DOHH2 (cell line): ENCODE measurements around the gene TRAP1.

ENCODE experiments used
- H3F3A ChIP-seq: fragments of 200-600 bp; sonication (generic), shearing (Covaris generic); 2 replicates; pipeline ENCODE4 v1.6.0; 2016; ENCODE audit warnings: antibody characterized with exemption, mild to moderate bottlenecking; ENCODE audit not compliant: control insufficient read depth, insufficient read depth
- H3K27ac ChIP-seq: fragments of 200-600 bp; sonication (generic); 2 replicates; pipeline ENCODE4 v1.5.1; 2014; ENCODE audit warnings: low read depth, mild to moderate bottlenecking, low read length, moderate library complexity
- H3K27me3 ChIP-seq: fragments of 200-600 bp; sonication (generic); 2 replicates; pipeline ENCODE4 v1.6.1; 2014; ENCODE audit warnings: mild to moderate bottlenecking, low read length, mixed read lengths; ENCODE audit not compliant: control insufficient read depth
- H3K36me3 ChIP-seq: fragments of 200-600 bp; sonication (generic); 2 replicates; pipeline ENCODE4 v1.6.1; 2014; ENCODE audit warnings: mild to moderate bottlenecking, low read length, moderate library complexity, mixed read lengths; ENCODE audit not compliant: control insufficient read depth
- H3K4me1 ChIP-seq: fragments of 200-600 bp; sonication (generic); 2 replicates; pipeline ENCODE4 v1.6.1; 2014; ENCODE audit warnings: mild to moderate bottlenecking, low read length, mixed read lengths; ENCODE audit not compliant: control insufficient read depth
- H3K4me2 ChIP-seq: fragments of 200-600 bp; sonication (generic); 2 replicates; pipeline ENCODE4 v1.6.0; 2014; ENCODE audit warnings: mild to moderate bottlenecking, low read length, moderate library complexity
- H3K4me3 ChIP-seq: fragments of 200-600 bp; sonication (generic); 2 replicates; pipeline ENCODE4 v1.5.1; 2014; ENCODE audit warnings: mild to moderate bottlenecking, low read length, mixed read lengths
- H3K79me2 ChIP-seq: fragments of 200-600 bp; sonication (generic); 2 replicates; pipeline ENCODE4 v1.6.1; 2014; ENCODE audit warnings: mild to moderate bottlenecking, low read length, mixed read lengths; ENCODE audit not compliant: control insufficient read depth
- H3K9me2 ChIP-seq: fragments of 200-600 bp; sonication (generic); replicated peaks from 2 replicates; pipeline ENCODE4 v1.6.1; 2014; ENCODE audit warnings: mild to moderate bottlenecking, low read length, mixed read lengths; ENCODE audit not compliant: control insufficient read depth
- H3K9me3 ChIP-seq: fragments of 200-600 bp; sonication (generic); 2 replicates; pipeline ENCODE4 v1.6.1; 2014; ENCODE audit warnings: antibody characterized with exemption, low read length, mixed read lengths; ENCODE audit not compliant: control insufficient read depth, insufficient read depth
- H4K20me1 ChIP-seq: fragments of 200-600 bp; sonication (generic); 2 replicates; pipeline ENCODE4 v1.6.0; 2014; ENCODE audit warnings: low read depth, mild to moderate bottlenecking, antibody characterized with exemption, low read length, moderate library complexity; ENCODE audit not compliant: control insufficient read depth, insufficient read depth
- EZH2phosphoT487 ChIP-seq: fragments of 200-600 bp; sonication (generic); IDR thresholded peaks from 2 replicates; pipeline ENCODE4 v1.6.1; 2017; ENCODE audit warnings: borderline replicate concordance, mild to moderate bottlenecking, antibody characterized with exemption, low read length, moderate library complexity, mixed read lengths
- TF ChIP-seq, protein P1 (sequence below): fragments of 200-600 bp; sonication (generic); IDR thresholded peaks from one replicate; pipeline ENCODE4 v1.5.1; 2014; ENCODE audit warnings: antibody characterized with exemption, mild to moderate bottlenecking, low read depth, low read length; ENCODE audit not compliant: poor library complexity, severe bottlenecking

Gene TRAP1

DNA sequence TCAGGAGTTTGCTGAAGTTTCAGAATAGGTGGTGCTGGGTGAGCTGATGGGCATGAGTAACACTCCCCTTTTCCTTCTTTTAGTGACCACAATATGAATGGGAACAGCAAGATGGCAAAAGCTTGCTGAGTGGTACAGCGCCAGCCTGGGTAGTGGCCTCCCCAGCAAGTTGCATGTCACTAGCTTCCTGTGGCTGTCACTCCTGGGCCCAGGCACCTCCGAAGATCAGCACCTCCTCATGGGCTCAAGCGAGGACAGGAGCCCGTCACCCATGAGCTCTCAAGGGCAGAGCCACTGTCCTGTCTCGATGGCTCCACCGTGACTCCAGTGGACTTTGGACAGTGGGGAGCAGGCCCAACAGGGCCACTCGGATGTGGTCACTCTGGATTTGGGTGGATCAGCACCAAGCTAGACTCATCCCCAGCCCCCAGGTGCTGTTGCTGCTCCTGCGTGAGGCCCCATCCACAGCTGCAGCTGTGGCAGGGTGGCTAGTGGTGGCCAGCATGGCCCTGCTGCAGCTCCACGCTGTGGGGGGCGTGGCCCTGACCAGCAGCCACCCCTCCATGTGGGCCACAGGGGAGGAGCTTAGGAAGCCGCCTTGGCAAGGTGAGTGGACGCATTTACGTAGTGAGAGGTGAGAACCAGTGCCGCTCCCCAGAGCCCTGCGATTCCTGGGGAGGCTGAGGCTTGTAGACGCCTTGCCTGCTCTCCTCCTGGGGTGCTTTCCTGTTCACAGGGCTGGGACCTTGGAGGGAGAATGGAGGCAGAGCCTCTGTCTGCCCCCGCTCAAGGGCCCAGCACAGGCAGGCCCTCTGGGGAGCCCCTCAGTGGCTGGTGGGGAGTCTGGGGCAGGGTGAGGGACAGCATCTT lies 76.5 kb downstream of the TRAP1 start:
- Histone ChIP-seq H3K9me2 (no peaks in the 10 kb centered on the region), H3K27me3 (no peaks in the 10 kb centered on the region), H4K20me1 (no peaks in the 10 kb centered on the region), H3K27ac (no peak overlapping the region), H3K79me2 (peaks cover 53% of the 10 kb centered on the region), H3K4me1 (peaks cover 35% of the 10 kb centered on the region), H3K4me3 (no peak overlapping the region), H3K9me3 (no peaks in the 10 kb centered on the region), H3K36me3 (peaks cover 56% of the 10 kb centered on the region), H3F3A (0 out of 2 replicates have a peak, but pooled peaks cover 3% of the 10 kb centered on the region), H3K4me2 (no peak overlapping the region)
- no peak for TF ChIP-seq EZH2phosphoT487
- TF ChIP-seq, protein P1, sequence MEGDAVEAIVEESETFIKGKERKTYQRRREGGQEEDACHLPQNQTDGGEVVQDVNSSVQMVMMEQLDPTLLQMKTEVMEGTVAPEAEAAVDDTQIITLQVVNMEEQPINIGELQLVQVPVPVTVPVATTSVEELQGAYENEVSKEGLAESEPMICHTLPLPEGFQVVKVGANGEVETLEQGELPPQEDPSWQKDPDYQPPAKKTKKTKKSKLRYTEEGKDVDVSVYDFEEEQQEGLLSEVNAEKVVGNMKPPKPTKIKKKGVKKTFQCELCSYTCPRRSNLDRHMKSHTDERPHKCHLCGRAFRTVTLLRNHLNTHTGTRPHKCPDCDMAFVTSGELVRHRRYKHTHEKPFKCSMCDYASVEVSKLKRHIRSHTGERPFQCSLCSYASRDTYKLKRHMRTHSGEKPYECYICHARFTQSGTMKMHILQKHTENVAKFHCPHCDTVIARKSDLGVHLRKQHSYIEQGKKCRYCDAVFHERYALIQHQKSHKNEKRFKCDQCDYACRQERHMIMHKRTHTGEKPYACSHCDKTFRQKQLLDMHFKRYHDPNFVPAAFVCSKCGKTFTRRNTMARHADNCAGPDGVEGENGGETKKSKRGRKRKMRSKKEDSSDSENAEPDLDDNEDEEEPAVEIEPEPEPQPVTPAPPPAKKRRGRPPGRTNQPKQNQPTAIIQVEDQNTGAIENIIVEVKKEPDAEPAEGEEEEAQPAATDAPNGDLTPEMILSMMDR, result no peak

DNA sequence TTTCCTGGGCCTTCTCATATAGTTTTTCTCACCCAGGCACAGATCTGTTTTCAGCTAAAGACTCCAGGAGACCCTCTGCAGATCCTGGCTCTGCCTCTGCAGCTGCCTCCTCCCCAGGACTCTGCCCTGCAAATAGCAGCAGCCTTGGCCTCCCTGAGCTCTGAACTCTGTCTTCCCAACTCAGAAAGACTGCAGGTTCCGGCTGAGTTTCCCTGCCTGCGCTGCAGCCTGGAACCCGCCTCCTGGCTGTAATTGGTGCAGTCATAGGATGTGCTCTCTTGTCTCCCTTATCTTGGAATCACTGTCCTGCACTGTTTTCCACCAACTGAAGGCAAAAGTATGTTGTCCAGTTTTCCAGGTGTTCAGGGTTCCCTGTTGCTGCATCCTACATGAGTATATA lies 77.1 kb downstream of the TRAP1 start:
- Histone ChIP-seq H3F3A (peaks cover 7% of the 10 kb centered on the region; the same call in 1 of the 2 replicates), H3K9me3 (no peaks in the 10 kb centered on the region), H3K4me3 (no peak overlapping the region), H3K27me3 (no peaks in the 10 kb centered on the region), H3K9me2 (no peaks in the 10 kb centered on the region), H3K36me3 (peaks cover 51% of the 10 kb centered on the region), H4K20me1 (no peaks in the 10 kb centered on the region), H3K4me1 (peaks cover 40% of the 10 kb centered on the region), H3K4me2 (no peak overlapping the region), H3K27ac (no peak overlapping the region), H3K79me2 (peaks cover 59% of the 10 kb centered on the region)
- TF ChIP-seq, protein P1, result no peak
- TF ChIP-seq EZH2phosphoT487, result no peak

DNA sequence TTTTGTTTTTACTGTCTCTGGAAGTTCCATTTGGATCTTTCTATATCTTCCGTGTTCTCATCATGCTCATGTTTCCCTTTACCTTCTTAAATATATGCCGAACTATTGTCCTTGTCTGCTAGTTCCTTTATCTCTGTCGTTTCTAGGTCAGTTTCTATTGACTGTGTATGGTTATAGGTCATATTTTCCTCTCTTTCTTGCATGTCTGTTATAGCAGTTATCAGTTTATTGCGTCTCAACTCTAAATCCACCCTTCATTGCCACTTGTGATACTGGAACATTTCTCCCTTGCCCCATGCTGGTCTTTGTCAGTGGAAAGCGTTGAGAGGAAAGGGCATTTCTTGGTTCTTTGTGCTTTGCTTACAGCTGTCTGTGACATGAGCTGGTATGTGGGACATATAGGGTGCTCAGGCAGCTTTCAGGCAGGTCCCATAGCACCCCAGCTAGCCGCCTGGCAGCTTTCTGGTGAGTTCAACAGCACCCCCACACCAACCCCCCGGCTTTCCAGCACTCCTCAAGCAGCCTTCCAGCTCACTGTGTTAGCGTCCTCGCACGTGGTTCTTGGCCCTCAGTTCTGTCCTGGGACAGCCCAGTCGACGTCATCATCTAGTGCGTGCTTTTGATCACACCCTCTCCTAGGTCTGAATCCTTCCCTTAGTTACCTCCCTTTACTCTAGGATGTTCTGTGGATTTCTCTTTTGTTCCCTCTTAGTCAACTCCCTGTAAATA lies 78.2 kb downstream of the TRAP1 start:
- no peaks in the 10 kb centered on the region for H3K27me3 ChIP-seq
- no peak overlapping the region for H3K27ac ChIP-seq
- H3K4me3 ChIP-seq, result no peak overlapping the region
- H3K79me2 ChIP-seq, result peaks cover 70% of the 10 kb centered on the region
- H3K4me1 ChIP-seq, result peaks cover 47% of the 10 kb centered on the region
- no peaks in the 10 kb centered on the region for H3K9me2 ChIP-seq
- no peaks in the 10 kb centered on the region for H3K9me3 ChIP-seq
- peaks cover 7% of the 10 kb centered on the region; the same call in 1 of the 2 replicates for H3F3A ChIP-seq
- no peak overlapping the region for H3K4me2 ChIP-seq
- peaks cover 48% of the 10 kb centered on the region for H3K36me3 ChIP-seq
- no peak for TF ChIP-seq EZH2phosphoT487
- TF ChIP-seq, protein P1, result no peak
- no peaks in the 10 kb centered on the region for H4K20me1 ChIP-seq
